ENCODE measurements around the gene SRMS. TPM values are rescaled to one million over a fixed set of nuclear protein-coding genes. Genes with fewer than 3 reads are reported as not detected.
A peak's percentile ranks its signal among the peaks of the same experiment; 100 is the strongest.

SRMS gene
- total RNA-seq, 1 experiment from 2014 or later = 0.79 TPM

- Histone ChIP-seq H3K27me3 (ENCODE audit: insufficient read depth, low read length) (no peaks in the 10 kb centered on the region), H2BK15ac (ENCODE audit: low read depth, low read length) (no peak overlapping the region), H3K23me2 (ENCODE audit: insufficient read length, low read depth, low read length, poor library complexity, severe bottlenecking) (peaks cover 4% of the 10 kb centered on the region), H3K4ac (ENCODE audit: low read depth, low read length) (no peak overlapping the region), H3T11ph (ENCODE audit: low read length) (no peak overlapping the region), H3K27ac (ENCODE audit: insufficient read length, low read depth, low read length) (no peak overlapping the region), H3K14ac (ENCODE audit: insufficient read depth, low read length) (no peak overlapping the region), H2BK12ac (ENCODE audit: insufficient read length, low read depth, low read length) (no peak overlapping the region), H2BK20ac (ENCODE audit: low read depth, low read length, poor library complexity, severe bottlenecking) (no peak overlapping the region), H4K5ac (ENCODE audit: insufficient read length, low read depth, low read length) (no peak overlapping the region), H2BK120ac (ENCODE audit: low read depth, low read length, poor library complexity, severe bottlenecking) (no peak overlapping the region), H3K4me2 (ENCODE audit: insufficient read depth, insufficient read length, low read length) (peak overlapping the region; percentile 72), H2AK5ac (ENCODE audit: insufficient read length, low read length) (no peak overlapping the region), H3K79me1 (ENCODE audit: insufficient read depth, low read depth, low read length, poor library complexity, severe bottlenecking) (no peaks in the 10 kb centered on the region), H3K18ac (ENCODE audit: insufficient read length, low read depth, low read length) (no peak overlapping the region), H4K20me1 (ENCODE audit: control insufficient read depth, insufficient read depth, insufficient read length) (no peaks in the 10 kb centered on the region), H3K4me1 (ENCODE audit: insufficient read depth, low read length) (no peaks in the 10 kb centered on the region), H3K79me2 (ENCODE audit: insufficient read depth, low read length) (no peaks in the 10 kb centered on the region), H3K23ac (ENCODE audit: insufficient read length, low read depth, low read length) (no peak overlapping the region), H4K91ac (ENCODE audit: insufficient read length, low read depth, low read length) (no peak overlapping the region), H3K9ac (ENCODE audit: extremely low read depth, insufficient read length, low read length) (no peak overlapping the region), H3K9me3 (ENCODE audit: control insufficient read depth, low read depth, low read length) (no peaks in the 10 kb centered on the region), H2BK5ac (ENCODE audit: insufficient read length, low read length) (no peak overlapping the region), H3K56ac (ENCODE audit: insufficient read length, low read depth, low read length) (no peak overlapping the region), H2AFZ (ENCODE audit: low read length) (no peak overlapping the region), H4K8ac (replicated peaks; ENCODE audit: insufficient read length, low read depth, low read length) (no peak overlapping the region)
- H3K27ac Mint-ChIP-seq = no peak overlapping the region
- peak overlapping the region; percentile 73 to 87 for H3K4me3 Mint-ChIP-seq
- no CpG with 5 or more reads among the region's 34 CpGs for WGBS (ENCODE audit: extremely low coverage, insufficient read length, low lambda C conversion rate)
- peak; percentile 44 for TF ChIP-seq CTCF (conservative IDR thresholded peaks at IDR 0.05)
- DNase-seq = peak; percentile 55
- H3K9me3 Mint-ChIP-seq = no peaks in the 10 kb centered on the region
- no peaks in the 10 kb centered on the region; the same call in 1 of the 2 replicates for H3K27me3 Mint-ChIP-seq (ENCODE audit: low read depth)
- H3K36me3 Mint-ChIP-seq (ENCODE audit: insufficient read depth in 1 of 3, low read depth in 3 of 3) = no peaks in the 10 kb centered on the region
- peaks cover 4 to 10% of the 10 kb centered on the region in 2 experiments; a peak in 3 of 4 replicates for H3K4me1 Mint-ChIP-seq
Observed at GRCh38 chr20:63572788-63573646, 25.5 kb upstream of the SRMS start.

Data from H9 (cell line).